K562 (cell line): ENCODE results near the gene KRT26. TPM values are rescaled to one million over a fixed set of nuclear protein-coding genes. Genes with fewer than 3 reads are reported as not detected.

Source experiments
- CBFA2T3 ChIP-seq: fragments of 450-650 bp; IDR thresholded peaks from 2 replicates; pipeline ENCODE4 v1.6.1; 2017
- CEBPB ChIP-seq: fragments of 450-650 bp; IDR thresholded peaks from 2 replicates; pipeline ENCODE4 v1.6.1; 2016; ENCODE audit warnings: missing genetic modification characterization, missing compliant biosample characterization
- E2F5 ChIP-seq: sonication (generic); formaldehyde crosslinking; IDR thresholded peaks from 2 replicates; pipeline ENCODE4 v1.8.0; 2022; ENCODE audit warnings: mild to moderate bottlenecking, missing genetic modification reagents
- ELF4 ChIP-seq: fragments of 450-650 bp; formaldehyde crosslinking; IDR thresholded peaks from 2 replicates; pipeline ENCODE4 v1.4.0; 2022; ENCODE audit warnings: missing genetic modification characterization
- HNRNPUL1 ChIP-seq: fragments of 200-400 bp; formaldehyde crosslinking; IDR thresholded peaks from 2 replicates; pipeline ENCODE4 v1.6.1; 2017; ENCODE audit warnings: low read length
- KLF10 ChIP-seq: fragments of 250-450 bp; sonication (Bioruptor Pico); IDR thresholded peaks from 2 replicates; pipeline ENCODE4 v1.6.1; 2021; ENCODE audit warnings: matching md5 sums
- MNT ChIP-seq, 2 experiments: fragments of 450-650 bp; conservative IDR thresholded peaks; 2 replicates each; pipeline ENCODE4 v1.6.1; 2017; ENCODE audit warnings: mild to moderate bottlenecking in 2 of 2, moderate library complexity in 2 of 2
- NFYB ChIP-seq: IDR thresholded peaks from 2 replicates; pipeline ENCODE4 v1.6.1; 2011; ENCODE audit warnings: mild to moderate bottlenecking, moderate library complexity; ENCODE audit not compliant: insufficient read length; ENCODE audit errors: extremely low read depth
- NRF1 ChIP-seq, 2 experiments: fragments of 450-650 bp; IDR thresholded peaks in 1 of 2; conservative IDR thresholded peaks in 1 of 2; 2 replicates each; pipeline ENCODE4 v1.6.1; 2014; ENCODE audit warnings: mild to moderate bottlenecking in 2 of 2
- SMARCA4 ChIP-seq: fragments of 450-650 bp; IDR thresholded peaks from 2 replicates; pipeline ENCODE4 v1.6.1; 2016
- SP2 ChIP-seq: IDR thresholded peaks from 2 replicates; pipeline ENCODE4 v1.6.1; 2011; ENCODE audit warnings: mild to moderate bottlenecking, low read depth, low read length, moderate library complexity; ENCODE audit not compliant: poor library complexity, severe bottlenecking; ENCODE audit errors: extremely low read depth
- U2AF1 ChIP-seq: fragments of 200-400 bp; formaldehyde crosslinking; optimal IDR thresholded peaks from 2 replicates; pipeline ENCODE3; 2017; ENCODE audit warnings: mild to moderate bottlenecking, low read depth, low read length, moderate library complexity
- ZFP1 ChIP-seq: fragments of 450-650 bp; formaldehyde crosslinking; IDR thresholded peaks from 2 replicates; pipeline ENCODE4 v1.4.0; 2020; ENCODE audit warnings: mild to moderate bottlenecking, mixed read lengths
- ZKSCAN1 ChIP-seq: fragments of 150-350 bp; IDR thresholded peaks from 2 replicates; pipeline ENCODE4 v1.6.1; 2016; ENCODE audit warnings: low read depth, low read length
- ZNF175 ChIP-seq: fragments of 200-800 bp; sonication (Bioruptor generic); IDR thresholded peaks from 2 replicates; pipeline ENCODE4 v1.6.1; 2016; ENCODE audit warnings: low read depth, mild to moderate bottlenecking, missing genetic modification characterization, missing compliant biosample characterization
- ZNF197 ChIP-seq: fragments of 200-800 bp; sonication (Bioruptor generic); IDR thresholded peaks from 2 replicates; pipeline ENCODE4 v1.6.1; 2016; ENCODE audit warnings: low read depth, missing genetic modification characterization, missing compliant biosample characterization
- ZNF280A ChIP-seq: fragments of 450-650 bp; IDR thresholded peaks from 2 replicates; pipeline ENCODE4 v1.6.1; 2018; ENCODE audit warnings: mild to moderate bottlenecking, low read depth; ENCODE audit not compliant: partially characterized antibody
- ZNF592 ChIP-seq: fragments of 450-650 bp; IDR thresholded peaks from 2 replicates; pipeline ENCODE4 v1.6.1; 2017; ENCODE audit warnings: antibody characterized with exemption, mild to moderate bottlenecking
- ZNF695 ChIP-seq: fragments of 450-650 bp; formaldehyde crosslinking; IDR thresholded peaks from 2 replicates; pipeline ENCODE4 v1.4.0; 2020; ENCODE audit warnings: mild to moderate bottlenecking, moderate library complexity
- polyA plus RNA-seq, 8 experiments: library from polyadenylated mRNA; depleted of rRNA in 4 of 8; stranded (reverse) in 5 of 8; unstranded in 3 of 8; fragments of >200 nt; fragmentation: Nextera tagmentation in 2 of 8; fragmentation: Illumina TruSeq in 1 of 8; extraction: Ambion mirVana in 2 of 8; extraction: Trizol in 1 of 8; gene quantifications; 2 replicates each; pipeline versions ENCODE4 v1.2.1 to v1.2.3, GENCODE V29; 2011 to 2014; ENCODE audit warnings: inconsistent platforms in 1 of 8, missing spikeins in 1 of 8
- total RNA-seq, 7 experiments: library from RNA; depleted of rRNA in 6 of 7; stranded (reverse); fragments of >200 nt in 6 of 7; fragmentation: Illumina TruSeq in 2 of 7; extraction: Trizol in 2 of 7; gene quantifications; 2 replicates each; pipeline versions ENCODE4 v1.2.1 to v1.2.3, GENCODE V29; 2011 to 2021; ENCODE audit warnings: low replicate concordance in 1 of 7

The KRT26 gene
- total and polyA plus RNA-seq, 9 of the 15 experiments (the other 6 are each of a cell fraction or from before 2014, with no cell fraction given): not detected

- TF ChIP-seq ZNF592 (peak; percentile 29; the same call in 1 of the 2 replicates), NFYB (no peak), E2F5 (CRISPR knock-in tag) (no peak), SP2 (no peak), KLF10 (no peak), ZNF280A (no peak), ZKSCAN1 (no peak), ZNF197 (CRISPR knock-in tag) (no peak), SMARCA4 (peak; percentile 56), U2AF1 (no peak), ELF4 (CRISPR knock-in tag) (no peak), MNT (conservative IDR thresholded peaks at IDR 0.05) (0 out of 4 replicates have a peak, but pooled peaks of 1 of the 2 experiments have one; percentile 16), CEBPB (tag) (no peak), ZNF695 (CRISPR knock-in tag) (no peak), NRF1 (conservative IDR thresholded peaks at IDR 0.05 in 1 of 2, IDR thresholded peaks at IDR 0.05 in 1 of 2) (no peak), ZFP1 (CRISPR knock-in tag) (no peak), HNRNPUL1 (no peak), CBFA2T3 (peak; percentile 86), ZNF175 (CRISPR knock-in tag) (no peak)
Observed at GRCh38 chr17:40816569-40816968, 44.6 kb upstream of the KRT26 start (continued).
